ENCODE measurements around the gene IPO11.
"Not testable (repeated sequence)": the region's sequence is repeated elsewhere in the genome, so short reads cannot be mapped to it uniquely, and the experiment has no call there.

IPO11 gene

DNA sequence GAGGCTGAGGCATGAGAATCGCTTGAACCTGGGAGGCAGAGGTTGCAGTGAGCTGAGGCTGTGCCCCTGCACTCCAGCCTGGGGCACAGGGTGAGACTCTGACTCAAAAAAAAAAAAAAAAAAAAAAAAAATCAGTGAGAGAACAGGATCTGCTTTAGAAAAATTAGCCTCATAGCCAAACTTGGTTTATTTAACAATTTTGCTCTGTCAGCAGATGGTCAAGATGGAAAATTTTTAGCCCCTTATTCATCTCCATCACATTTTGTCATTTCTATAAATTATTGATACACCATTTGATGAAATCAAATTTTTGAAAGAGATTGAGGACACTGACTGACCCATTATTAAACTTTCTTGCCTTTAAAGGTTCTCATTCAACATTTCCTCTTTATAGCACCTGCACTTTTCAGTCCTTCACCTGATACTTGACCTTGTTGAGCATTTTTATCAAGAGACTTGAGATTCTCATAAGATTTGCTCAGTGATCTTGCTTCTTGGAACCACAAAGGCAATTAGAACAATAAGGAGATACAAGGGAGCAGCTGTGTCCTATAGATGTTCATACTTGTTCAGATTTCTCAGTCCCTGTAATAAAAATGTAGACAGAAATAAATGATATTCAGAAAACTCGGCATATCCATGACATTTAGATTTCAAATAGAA, 204.2 kb downstream of the IPO11 start:
- H3K4me2 ChIP-seq (ENCODE audit: low read length) = no peak overlapping the region
- no peaks in the 10 kb centered on the region for H3K4me1 ChIP-seq
- no peaks in the 10 kb centered on the region for H3K27me3 ChIP-seq (ENCODE audit: control insufficient read depth, insufficient read depth, low read length)
- TF ChIP-seq, protein P1, sequence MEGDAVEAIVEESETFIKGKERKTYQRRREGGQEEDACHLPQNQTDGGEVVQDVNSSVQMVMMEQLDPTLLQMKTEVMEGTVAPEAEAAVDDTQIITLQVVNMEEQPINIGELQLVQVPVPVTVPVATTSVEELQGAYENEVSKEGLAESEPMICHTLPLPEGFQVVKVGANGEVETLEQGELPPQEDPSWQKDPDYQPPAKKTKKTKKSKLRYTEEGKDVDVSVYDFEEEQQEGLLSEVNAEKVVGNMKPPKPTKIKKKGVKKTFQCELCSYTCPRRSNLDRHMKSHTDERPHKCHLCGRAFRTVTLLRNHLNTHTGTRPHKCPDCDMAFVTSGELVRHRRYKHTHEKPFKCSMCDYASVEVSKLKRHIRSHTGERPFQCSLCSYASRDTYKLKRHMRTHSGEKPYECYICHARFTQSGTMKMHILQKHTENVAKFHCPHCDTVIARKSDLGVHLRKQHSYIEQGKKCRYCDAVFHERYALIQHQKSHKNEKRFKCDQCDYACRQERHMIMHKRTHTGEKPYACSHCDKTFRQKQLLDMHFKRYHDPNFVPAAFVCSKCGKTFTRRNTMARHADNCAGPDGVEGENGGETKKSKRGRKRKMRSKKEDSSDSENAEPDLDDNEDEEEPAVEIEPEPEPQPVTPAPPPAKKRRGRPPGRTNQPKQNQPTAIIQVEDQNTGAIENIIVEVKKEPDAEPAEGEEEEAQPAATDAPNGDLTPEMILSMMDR (IDR thresholded peaks at IDR 0.05) = no peak
- no peak overlapping the region for H3K9ac ChIP-seq
- no peak overlapping the region for H3K4me3 ChIP-seq (ENCODE audit: low read depth, low read length)
- no peaks in the 10 kb centered on the region for H3K36me3 ChIP-seq (ENCODE audit: control insufficient read depth, insufficient read depth, low read length)
- no peaks in the 10 kb centered on the region for H3K9me3 ChIP-seq (ENCODE audit: control insufficient read depth, low read length)
- no peak overlapping the region for H3K27ac ChIP-seq
- no peaks in the 10 kb centered on the region for H3K79me2 ChIP-seq
- H2AFZ ChIP-seq = no peak overlapping the region

DNA sequence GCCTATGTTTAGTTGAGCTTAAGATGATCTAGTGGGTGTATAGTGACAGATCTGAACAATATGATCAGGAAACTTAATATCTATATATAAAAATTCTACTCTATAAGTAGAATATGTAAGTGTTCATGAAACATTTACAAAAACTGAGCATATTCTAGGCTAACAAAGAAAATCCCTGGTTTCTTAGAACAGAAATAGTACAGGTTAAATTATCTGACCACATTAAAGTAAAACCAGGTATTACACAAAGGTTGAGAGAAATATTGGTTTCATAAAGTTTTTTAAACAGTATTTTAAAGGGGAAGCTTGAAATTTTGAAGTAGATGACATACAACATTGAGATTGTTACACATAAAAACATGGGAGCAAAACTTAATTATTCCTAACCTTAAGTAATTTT, 205.4 kb downstream of the IPO11 start:
- no peaks in the 10 kb centered on the region for H3K36me3 ChIP-seq (ENCODE audit: control insufficient read depth, insufficient read depth, low read length)
- H3K27ac ChIP-seq = no peak overlapping the region
- no peaks in the 10 kb centered on the region for H3K9me3 ChIP-seq (ENCODE audit: control insufficient read depth, low read length)
- no peak overlapping the region for H3K9ac ChIP-seq
- no peak overlapping the region for H3K4me3 ChIP-seq (ENCODE audit: low read depth, low read length)
- no peaks in the 10 kb centered on the region for H3K79me2 ChIP-seq
- H3K27me3 ChIP-seq (ENCODE audit: control insufficient read depth, insufficient read depth, low read length) = no peaks in the 10 kb centered on the region
- no peaks in the 10 kb centered on the region for H3K4me1 ChIP-seq
- H3K4me2 ChIP-seq (ENCODE audit: low read length) = no peak overlapping the region
- H2AFZ ChIP-seq = no peak overlapping the region
- TF ChIP-seq, protein P1 (IDR thresholded peaks at IDR 0.05) = no peak

DNA sequence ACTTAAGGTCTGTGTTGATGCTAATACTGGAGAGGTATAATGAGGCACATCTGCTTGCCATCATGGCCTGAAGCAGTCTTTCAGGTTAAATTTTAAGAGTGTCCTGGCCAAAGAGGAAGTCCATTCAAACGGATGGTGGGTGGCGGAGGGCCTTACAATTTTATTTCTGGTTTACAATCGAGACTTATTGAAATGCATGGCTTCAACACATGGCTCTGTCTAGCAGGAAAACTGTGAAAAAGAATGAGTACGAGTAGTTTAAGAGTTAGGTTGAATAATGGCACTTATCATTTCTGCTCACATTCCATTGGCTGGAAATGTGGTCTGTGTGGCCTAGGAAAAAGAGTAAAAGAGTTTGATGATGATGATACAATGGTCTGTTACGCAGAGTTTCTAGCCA, 208.2 kb downstream of the IPO11 start:
- TF ChIP-seq, protein P1 (IDR thresholded peaks at IDR 0.05) = no peak
- Histone ChIP-seq H3K4me2 (ENCODE audit: low read length) (no peak overlapping the region), H3K9me3 (ENCODE audit: control insufficient read depth, low read length) (no peaks in the 10 kb centered on the region), H3K4me1 (no peaks in the 10 kb centered on the region), H3K9ac (no peak overlapping the region), H3K4me3 (ENCODE audit: low read depth, low read length) (no peak overlapping the region), H3K36me3 (ENCODE audit: control insufficient read depth, insufficient read depth, low read length) (no peaks in the 10 kb centered on the region), H3K79me2 (no peaks in the 10 kb centered on the region), H3K27me3 (ENCODE audit: control insufficient read depth, insufficient read depth, low read length) (no peaks in the 10 kb centered on the region), H2AFZ (no peak overlapping the region), H3K27ac (no peak overlapping the region)

DNA sequence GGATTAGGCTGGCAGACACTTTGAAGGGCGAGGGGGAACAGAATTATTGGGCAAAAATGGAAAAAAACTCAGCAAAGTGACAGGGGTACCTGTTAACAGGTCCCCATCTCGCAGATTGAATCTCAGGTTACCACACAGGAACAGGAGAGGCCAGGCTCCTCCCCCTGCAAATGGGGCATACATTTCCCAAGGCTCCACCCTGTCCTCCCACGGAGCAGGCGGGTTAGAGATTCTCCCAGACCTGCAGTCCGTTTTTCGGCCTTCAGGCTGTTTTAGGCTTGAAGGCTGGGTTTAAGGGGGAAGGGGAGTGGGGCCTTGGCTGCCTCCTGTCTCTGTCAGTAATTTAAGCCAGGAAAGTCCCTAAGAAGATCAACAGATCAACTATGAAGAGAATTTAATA, 208.7 kb downstream of the IPO11 start:
- no peak overlapping the region for H2AFZ ChIP-seq
- H3K9me3 ChIP-seq (ENCODE audit: control insufficient read depth, low read length) = no peaks in the 10 kb centered on the region
- no peak overlapping the region for H3K27ac ChIP-seq
- no peak overlapping the region for H3K9ac ChIP-seq
- no peaks in the 10 kb centered on the region for H3K27me3 ChIP-seq (ENCODE audit: control insufficient read depth, insufficient read depth, low read length)
- TF ChIP-seq, protein P1 (IDR thresholded peaks at IDR 0.05) = no peak
- no peak overlapping the region for H3K4me2 ChIP-seq (ENCODE audit: low read length)
- H3K36me3 ChIP-seq (ENCODE audit: control insufficient read depth, insufficient read depth, low read length) = no peaks in the 10 kb centered on the region
- no peak overlapping the region for H3K4me3 ChIP-seq (ENCODE audit: low read depth, low read length)
- H3K79me2 ChIP-seq = no peaks in the 10 kb centered on the region
- no peaks in the 10 kb centered on the region for H3K4me1 ChIP-seq

DNA sequence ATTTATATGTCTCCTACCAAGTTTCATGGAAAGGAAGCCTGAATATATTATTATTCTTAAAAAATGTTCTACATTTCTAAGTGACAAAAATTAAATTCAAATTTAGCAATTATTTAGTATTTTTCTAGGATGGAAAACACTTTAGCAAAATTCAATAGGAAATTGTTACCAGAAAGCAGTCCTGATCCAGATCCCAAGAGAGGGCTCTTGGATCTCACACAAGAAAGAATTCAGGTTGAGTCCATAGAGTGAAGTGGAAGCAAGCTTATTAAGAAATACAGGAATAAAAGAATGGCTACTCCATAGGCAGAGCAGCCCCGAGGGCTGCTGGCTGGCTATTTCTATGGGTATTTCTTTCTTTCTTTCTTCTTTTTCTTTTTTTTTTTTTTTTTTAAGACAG, 210.7 kb downstream of the IPO11 start:
- no peak overlapping the region for H3K4me3 ChIP-seq (ENCODE audit: low read depth, low read length)
- H3K79me2 ChIP-seq = no peaks in the 10 kb centered on the region
- no peak overlapping the region for H3K9ac ChIP-seq
- no peaks in the 10 kb centered on the region for H3K36me3 ChIP-seq (ENCODE audit: control insufficient read depth, insufficient read depth, low read length)
- TF ChIP-seq, protein P1 (IDR thresholded peaks at IDR 0.05) = no peak
- no peaks in the 10 kb centered on the region for H3K9me3 ChIP-seq (ENCODE audit: control insufficient read depth, low read length)
- H2AFZ ChIP-seq = no peak overlapping the region
- H3K27ac ChIP-seq = no peak overlapping the region
- H3K27me3 ChIP-seq (ENCODE audit: control insufficient read depth, insufficient read depth, low read length) = no peaks in the 10 kb centered on the region
- no peaks in the 10 kb centered on the region for H3K4me1 ChIP-seq
- no peak overlapping the region for H3K4me2 ChIP-seq (ENCODE audit: low read length)

DNA sequence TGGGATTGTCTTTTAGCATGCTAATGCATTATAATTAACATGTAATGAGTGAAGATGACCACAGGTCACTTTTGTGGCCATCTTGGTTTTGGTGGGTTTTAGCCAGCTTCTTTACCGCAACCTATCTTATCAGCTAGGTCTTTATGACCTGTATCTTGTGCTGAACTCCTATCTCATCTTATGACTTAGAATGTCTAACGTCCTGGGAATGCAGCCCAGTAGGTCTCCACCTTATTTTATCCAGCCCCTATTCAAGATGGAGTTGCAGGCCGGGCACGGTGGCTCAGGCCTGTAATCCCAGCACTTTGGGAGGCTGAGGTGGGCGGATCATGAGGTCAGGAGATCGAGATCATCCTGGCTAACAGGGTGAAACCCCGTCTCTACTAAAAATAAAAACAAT, 211.9 kb downstream of the IPO11 start:
- not testable (repeated sequence) for H3K4me1 ChIP-seq

More for the DNA sequence above, 211.9 kb downstream of the IPO11 start:
- H2AFZ ChIP-seq; H3K27ac ChIP-seq; H3K4me3 ChIP-seq (ENCODE audit: low read depth, low read length); H3K27me3 ChIP-seq (ENCODE audit: control insufficient read depth, insufficient read depth, low read length); H3K9ac ChIP-seq; H3K4me2 ChIP-seq (ENCODE audit: low read length); H3K9me3 ChIP-seq (ENCODE audit: control insufficient read depth, low read length); H3K79me2 ChIP-seq; H3K36me3 ChIP-seq (ENCODE audit: control insufficient read depth, insufficient read depth, low read length): not testable (repeated sequence)

Measured in parathyroid adenoma (tissue), 2 donors.